ENCODE results near the gene ABHD3.
A peak's percentile ranks its signal among the peaks of the same experiment; 100 is the strongest.
"Not testable (repeated sequence)": the region's sequence is repeated elsewhere in the genome, so short reads cannot be mapped to it uniquely, and the experiment has no call there.

ABHD3 gene, protein sequence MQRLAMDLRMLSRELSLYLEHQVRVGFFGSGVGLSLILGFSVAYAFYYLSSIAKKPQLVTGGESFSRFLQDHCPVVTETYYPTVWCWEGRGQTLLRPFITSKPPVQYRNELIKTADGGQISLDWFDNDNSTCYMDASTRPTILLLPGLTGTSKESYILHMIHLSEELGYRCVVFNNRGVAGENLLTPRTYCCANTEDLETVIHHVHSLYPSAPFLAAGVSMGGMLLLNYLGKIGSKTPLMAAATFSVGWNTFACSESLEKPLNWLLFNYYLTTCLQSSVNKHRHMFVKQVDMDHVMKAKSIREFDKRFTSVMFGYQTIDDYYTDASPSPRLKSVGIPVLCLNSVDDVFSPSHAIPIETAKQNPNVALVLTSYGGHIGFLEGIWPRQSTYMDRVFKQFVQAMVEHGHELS

GRCh38 chr18:21704603-21705364 is at the start of gene ABHD3:
Gene ABHD3 (minus strand): TSS chr18:21704774. CDS start chr18:21704665, 109 bp downstream.
- DNase-seq, result peak; percentile 75

DNA sequence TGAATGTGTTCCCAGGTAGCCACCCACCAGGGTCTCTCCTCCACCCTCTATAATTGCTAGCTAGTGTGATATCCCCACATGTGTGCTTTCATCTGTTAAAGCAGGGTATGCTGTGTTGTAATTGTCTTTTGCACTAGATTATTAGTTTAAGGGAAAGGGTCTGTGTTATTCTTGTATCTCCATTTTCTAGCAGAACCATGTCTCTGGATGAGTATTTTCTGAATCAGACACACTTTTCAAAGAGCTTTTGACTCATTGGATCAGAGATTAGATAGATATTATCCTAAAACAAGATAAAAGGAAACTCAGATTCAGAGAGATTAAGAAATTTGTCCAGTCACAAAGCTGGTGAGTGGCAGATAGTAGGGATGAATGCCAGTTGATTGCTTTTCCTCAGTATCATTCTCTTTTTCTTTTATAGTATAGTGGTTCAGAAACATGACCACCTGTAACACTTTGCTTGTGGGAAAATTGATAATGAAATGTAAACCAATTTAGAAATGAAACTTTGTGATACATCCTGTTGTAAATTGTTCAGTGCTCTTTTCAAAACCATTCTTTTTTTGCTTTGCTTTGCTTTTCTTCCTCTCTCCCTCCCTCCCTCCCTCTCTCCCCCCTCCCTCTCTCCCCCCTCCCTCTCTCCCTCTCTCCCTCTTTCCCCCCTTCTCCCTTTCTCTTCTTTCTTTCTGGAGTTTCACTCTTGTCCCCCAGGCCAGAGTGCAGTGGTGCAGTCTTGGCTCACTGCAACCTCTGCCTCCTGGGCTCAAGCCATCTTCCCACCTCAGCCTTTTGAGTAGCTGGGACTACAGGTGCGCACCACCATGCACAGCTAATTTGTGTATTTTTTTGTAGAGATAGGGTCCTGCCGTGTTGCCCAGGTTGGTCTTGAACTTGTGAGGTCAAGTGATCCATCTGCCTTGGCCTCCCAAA is 43.5 kb upstream of the ABHD3 start:
- DNase-seq, result no peak

GRCh38 chr18:21747268-21747667 is 42.7 kb upstream of the ABHD3 start:
- no peak for DNase-seq

DNA sequence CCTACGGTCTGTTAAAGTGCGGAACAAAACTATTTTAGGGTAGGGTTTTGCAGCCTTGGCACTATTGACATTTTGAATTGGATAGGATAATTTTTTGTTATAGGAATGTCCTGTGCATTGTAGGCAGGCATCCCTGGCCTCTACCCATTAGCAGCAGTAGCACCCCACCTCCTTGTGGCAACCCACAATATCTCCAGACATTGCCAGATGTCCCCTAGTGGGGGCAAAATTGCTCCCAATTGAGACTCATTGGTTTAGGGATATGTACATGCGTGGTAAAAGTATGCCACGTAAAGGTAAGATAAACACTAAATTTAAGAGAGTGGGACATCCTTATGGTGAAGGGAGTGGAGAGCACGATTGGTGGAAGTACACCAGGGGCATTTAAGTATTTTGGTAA is 40.7 kb upstream of the ABHD3 start:
- no peak for DNase-seq

DNA sequence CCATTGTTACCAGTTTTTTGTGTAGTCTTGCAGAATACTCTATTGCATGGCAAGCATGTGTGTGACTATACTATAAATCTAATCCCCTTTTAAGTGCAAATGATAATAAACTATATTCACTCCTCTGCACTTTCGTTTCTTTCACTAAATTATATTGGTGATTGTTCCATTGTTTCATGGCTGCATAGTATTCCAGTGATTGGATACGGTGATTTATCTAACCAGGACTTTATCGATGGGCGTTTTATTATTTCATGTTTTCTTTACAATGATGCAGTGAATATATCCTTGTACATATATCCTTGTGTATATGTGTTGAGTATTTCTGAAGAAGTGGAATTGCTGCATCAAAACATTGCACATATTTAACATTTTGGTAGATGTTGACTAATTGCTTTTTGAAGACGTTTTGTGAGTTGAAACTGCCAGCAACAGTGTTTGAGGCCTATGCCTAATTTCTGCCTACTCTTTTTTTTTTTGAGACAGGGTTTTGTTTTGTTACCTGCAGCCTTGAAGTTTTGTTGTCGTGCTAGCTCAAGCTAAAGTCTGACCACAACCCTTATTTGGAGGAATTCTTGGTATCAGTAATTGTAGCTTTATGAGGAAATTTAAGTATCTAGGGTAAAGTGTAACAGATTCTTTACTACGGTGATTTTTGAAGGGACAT is 38.7 kb upstream of the ABHD3 start:
- DNase-seq, result no peak

- DNase-seq, result no peak
Observed at GRCh38 chr18:21742315-21742687, 37.7 kb upstream of the ABHD3 start.

GRCh38 chr18:21741562-21742314 is 37.2 kb upstream of the ABHD3 start:
- no peak for DNase-seq

GRCh38 chr18:21741312-21741561 is 36.7 kb upstream of the ABHD3 start:
- DNase-seq, result no peak

- peak; percentile 89 for DNase-seq
Observed at GRCh38 chr18:21740538-21741311, 36.2 kb upstream of the ABHD3 start, which contains the start of gene MIB1. Gene MIB1 (plus strand): TSS chr18:21740792. CDS start chr18:21741584, 792 bp downstream.

DNA sequence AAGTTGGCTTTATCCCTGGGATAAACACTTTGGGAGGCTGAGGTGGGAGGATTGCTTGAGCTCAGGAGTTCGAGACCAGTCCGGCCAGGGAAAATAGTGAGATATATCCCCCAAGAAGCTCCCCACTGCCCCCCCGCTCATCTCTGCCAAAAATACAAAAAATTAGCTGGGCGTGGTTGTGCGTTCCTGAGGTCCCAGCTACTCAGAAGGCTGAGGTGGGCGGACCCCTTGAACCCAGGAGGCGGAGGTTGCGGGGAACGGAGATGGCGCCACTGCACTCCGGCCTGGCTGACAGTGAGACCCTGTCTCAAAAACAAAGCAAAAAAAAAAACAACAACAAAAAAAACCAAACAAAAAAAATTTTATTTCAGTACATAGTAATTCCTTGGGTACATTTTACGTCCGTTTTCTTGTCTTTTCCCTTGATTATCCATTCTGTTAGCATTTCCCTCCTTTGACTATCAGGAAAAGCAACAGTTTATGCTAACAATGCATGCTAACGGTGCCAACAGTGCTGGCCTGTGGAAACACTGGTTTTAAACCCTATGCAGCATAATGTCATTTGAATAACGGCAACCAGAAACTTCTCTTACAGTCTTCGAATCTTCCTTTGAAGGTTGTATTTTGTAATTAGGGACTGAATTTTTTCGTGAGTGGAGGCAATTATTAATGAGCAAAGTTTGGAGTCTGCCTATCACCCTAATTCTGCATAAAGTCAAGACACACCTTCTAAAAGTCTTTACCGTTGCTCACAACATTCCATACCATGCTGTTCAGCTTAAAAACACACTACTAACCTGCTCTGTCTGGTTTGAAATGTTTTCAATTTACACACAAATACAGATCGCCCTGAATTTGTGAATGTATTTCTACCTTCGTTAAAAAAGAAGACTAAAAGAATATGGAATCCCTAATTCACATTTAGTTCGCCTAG is 35.3 kb upstream of the ABHD3 start:
- DNase-seq, result no peak

GRCh38 chr18:21736926-21737325 is 32.4 kb upstream of the ABHD3 start:
- DNase-seq, result not testable (repeated sequence)

- DNase-seq, result peak; percentile 7
Observed at GRCh38 chr18:21735452-21736015, 31.0 kb upstream of the ABHD3 start.

DNA sequence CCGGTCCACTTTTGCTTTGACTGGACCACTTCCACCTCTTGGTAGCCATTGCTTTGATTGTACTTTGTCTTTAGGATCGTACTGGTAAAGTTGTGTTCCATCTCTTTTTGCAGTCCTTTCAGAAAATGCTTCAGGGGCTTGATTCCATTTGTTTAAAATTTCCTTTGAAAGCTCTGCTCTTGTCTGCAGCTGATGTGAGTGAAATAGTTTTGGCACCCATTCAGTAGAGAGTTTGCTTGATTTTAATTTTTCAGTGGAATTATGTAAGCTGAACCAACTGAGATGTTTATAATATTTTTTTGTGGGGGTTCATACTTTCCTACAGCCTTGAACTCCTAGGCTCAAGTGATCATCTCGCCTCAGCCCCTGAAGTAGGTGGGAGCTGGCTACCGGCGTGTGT is 28.4 kb upstream of the ABHD3 start:
- DNase-seq, result no peak

GRCh38 chr18:21727702-21728101 is 23.1 kb upstream of the ABHD3 start:
- DNase-seq, result no peak

DNA sequence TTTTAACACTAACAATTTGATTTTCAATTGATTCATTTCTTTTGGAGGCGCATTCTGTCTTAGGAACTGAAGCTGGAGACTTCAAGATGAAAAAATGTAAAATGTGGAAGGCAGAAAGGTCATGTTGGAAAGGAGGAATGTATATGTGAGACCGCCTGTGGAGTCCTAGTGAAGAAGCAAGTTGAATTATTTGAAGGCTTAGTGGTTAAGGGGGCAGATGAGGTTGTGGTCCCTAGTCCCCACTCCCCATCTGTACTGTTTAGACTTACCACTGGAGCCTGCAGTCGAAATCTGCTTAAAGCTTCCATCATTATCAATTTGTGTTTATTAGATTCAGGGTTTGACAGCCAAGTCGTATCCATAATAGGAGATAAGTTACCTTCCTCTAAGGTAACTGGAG is 20.6 kb upstream of the ABHD3 start:
- no peak for DNase-seq

DNA sequence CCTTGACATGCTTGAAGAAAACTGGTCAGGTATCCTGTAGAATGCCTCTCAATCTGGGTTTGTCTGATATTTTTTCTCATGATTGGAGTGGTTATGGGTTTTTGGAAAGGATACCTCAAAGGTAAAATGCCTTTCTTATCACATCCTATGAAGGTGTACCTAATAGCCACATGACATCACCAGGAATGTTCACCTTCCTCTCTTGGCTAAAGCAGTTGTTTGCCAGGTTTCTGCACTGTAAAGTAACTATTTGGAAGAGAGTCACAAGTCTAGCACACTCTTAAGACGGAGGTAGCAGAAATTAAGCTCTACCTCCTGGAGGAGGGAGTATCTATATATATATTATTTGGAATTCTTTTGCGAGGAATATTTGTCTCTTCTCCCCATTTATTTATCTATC is 18.1 kb upstream of the ABHD3 start:
- no peak for DNase-seq

GRCh38 chr18:21714474-21714873 is 9.9 kb upstream of the ABHD3 start:
- DNase-seq, result no peak

DNA sequence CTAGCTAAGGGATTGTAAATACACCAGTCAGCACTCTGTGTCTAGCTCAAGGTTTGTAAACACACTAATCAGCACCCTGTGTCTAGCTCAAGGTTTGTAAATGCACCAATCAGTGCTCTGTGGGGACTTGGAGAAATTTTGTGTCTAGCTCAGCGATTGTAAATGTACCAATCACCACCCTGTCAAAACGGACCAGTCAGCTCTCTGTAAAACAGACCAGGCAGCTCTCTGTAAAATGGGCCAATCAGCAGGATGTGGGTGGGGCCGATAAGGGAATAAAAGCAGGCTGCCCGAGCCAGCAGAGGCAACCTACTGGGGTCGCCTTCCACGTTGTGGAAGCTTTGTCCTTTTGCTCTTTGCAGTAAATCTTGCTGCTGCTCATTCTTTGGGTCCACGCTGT is 2.6 kb upstream of the ABHD3 start:
- not testable (repeated sequence) for DNase-seq

GRCh38 chr18:21706386-21706865 is 1.9 kb upstream of the ABHD3 start:
- no peak for DNase-seq

All from NCI-H2029 (cell line).